ENCODE results near the gene CDC34.

CDC34 gene

DNA sequence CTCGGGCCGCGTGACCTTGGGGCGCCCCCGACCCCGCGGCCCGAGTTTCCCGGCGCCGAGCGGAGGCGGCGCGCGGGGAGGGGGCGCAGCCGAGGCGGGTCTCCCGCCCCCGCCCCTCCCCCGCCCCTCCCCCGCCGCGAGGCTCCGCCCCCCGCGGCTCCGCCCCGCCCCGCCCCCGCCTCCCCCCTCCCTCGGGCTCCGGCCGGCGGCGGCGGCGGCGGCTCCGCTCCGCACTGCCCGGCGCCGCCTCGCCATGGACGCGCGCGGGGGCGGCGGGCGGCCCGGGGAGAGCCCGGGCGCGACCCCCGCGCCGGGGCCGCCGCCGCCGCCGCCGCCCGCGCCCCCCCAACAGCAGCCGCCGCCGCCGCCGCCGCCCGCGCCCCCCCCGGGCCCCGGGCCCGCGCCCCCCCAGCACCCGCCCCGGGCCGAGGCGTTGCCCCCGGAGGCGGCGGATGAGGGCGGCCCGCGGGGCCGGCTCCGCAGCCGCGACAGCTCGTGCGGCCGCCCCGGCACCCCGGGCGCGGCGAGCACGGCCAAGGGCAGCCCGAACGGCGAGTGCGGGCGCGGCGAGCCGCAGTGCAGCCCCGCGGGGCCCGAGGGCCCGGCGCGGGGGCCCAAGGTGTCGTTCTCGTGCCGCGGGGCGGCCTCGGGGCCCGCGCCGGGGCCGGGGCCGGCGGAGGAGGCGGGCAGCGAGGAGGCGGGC, 58.3 kb downstream of the CDC34 start, which contains the start of gene HCN2:
Gene HCN2 (plus strand): TSS at position 189 of the 703 bp plus-strand sequence. CDS start 65 bp downstream, at position 254.
- no peak for DNase-seq

GRCh38 chr19:590396-590745, 58.8 kb downstream of the CDC34 start:
- no peak for DNase-seq

DNA sequence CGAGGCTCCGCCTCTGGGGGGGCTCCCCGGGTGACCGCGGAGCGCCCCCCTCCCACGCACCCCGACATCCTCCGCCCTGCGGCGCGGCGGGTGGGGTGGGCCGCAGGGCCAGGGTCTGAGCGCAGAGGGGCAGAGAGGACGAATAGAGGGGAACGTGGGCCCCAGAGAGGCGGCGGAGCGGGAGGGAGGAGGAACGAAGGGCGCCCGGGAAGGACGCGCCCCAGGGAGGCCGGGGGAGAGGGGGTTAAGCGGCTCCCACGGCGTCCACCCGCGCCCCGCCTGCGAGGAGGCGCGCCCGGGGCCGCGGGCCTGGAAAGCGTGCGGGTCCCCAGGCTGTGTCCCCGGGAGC, 59.2 kb downstream of the CDC34 start:
- DNase-seq: no peak

- DNase-seq: no peak
These were observed 59.8 kb downstream of the CDC34 start for GRCh38 chr19:591099-591958.

Measured in stimulated activated CD4-positive, alpha-beta T cell treated with anti-CD3 and anti-CD28 coated beads, Interleukin-4, amount 100 ng/mL, for 24 hours (primary cell).